ENCODE data around the gene SEMA6A. TPM values are rescaled to one million over a fixed set of nuclear protein-coding genes. Genes with fewer than 3 reads are reported as not detected.

The SEMA6A gene
- total RNA-seq, 4 donors from 2014 or later = 2.5 to 6.5 (median 2.7) TPM

DNA sequence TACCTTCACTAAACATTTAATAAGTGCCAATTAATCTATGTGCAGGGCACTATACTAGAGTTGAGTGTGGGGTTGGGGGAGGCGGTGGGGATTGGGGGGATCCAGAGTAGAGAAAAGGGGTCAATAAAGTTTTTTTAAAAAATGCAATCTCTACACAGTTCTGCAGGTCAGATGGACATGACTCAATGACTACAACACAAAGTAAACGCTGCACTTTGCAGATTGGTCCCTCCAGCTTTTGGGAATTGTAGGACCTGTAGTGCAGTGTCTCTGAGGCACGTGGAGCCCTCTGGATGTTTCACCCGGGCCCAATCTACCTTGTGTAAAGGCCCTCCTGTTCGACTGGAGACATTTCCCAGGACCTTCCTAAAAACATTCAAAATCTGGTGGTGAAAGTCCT lies 43.5 kb downstream of the SEMA6A start:
- no peak for DNase-seq
- intact Hi-C loops (cut with DNase I; ENCODE audit: low total_unique reads) = loop anchor here (10.0 kb wide), 1 partner anchor 156 kb away; no protein-coding TSS in a partner anchor
- TF ChIP-seq POLR2A (IDR thresholded peaks at IDR 0.05) (no peak), CTCF (IDR thresholded peaks at IDR 0.05 in 4 of 5, conservative IDR thresholded peaks at IDR 0.05 in 1 of 5) (no peak)
- no peaks in the 10 kb centered on the region for H3K9me3 ChIP-seq
- no peak overlapping the region for H3K4me3 ChIP-seq
- no peak overlapping the region for H3K27ac ChIP-seq
- peaks cover 31 to 38% of the 10 kb centered on the region in 2 donors for H3K4me1 ChIP-seq
- no peaks in the 10 kb centered on the region for H3K36me3 ChIP-seq
- no peak for ATAC-seq
- peaks cover 0 to 5% (median 0%) of the 10 kb centered on the region in 3 donors for H3K27me3 ChIP-seq
- in situ Hi-C loops (cut with MboI; ENCODE audit: low sequenced_read_pairs in 4 of 4) = no loop called here

GRCh38 chr5:116530276-116530675 lies 44.3 kb downstream of the SEMA6A start:
- in situ Hi-C loops (cut with MboI; ENCODE audit: low sequenced_read_pairs in 4 of 4) (no loop called here), intact Hi-C loops (cut with DNase I; ENCODE audit: low total_unique reads) (loop anchor here (10.0 kb wide), 1 partner anchor 155 kb away; no protein-coding TSS in a partner anchor)
- Histone ChIP-seq H3K27me3 (peaks cover 0 to 5% (median 0%) of the 10 kb centered on the region in 3 donors), H3K27ac (no peak overlapping the region), H3K36me3 (no peaks in the 10 kb centered on the region), H3K4me1 (peaks cover 28 to 34% of the 10 kb centered on the region in 2 donors), H3K4me3 (no peak overlapping the region), H3K9me3 (no peaks in the 10 kb centered on the region)
- no peak for DNase-seq
- no peak for ATAC-seq
- TF ChIP-seq POLR2A (IDR thresholded peaks at IDR 0.05) (no peak), CTCF (IDR thresholded peaks at IDR 0.05 in 4 of 5, conservative IDR thresholded peaks at IDR 0.05 in 1 of 5) (no peak)

DNA sequence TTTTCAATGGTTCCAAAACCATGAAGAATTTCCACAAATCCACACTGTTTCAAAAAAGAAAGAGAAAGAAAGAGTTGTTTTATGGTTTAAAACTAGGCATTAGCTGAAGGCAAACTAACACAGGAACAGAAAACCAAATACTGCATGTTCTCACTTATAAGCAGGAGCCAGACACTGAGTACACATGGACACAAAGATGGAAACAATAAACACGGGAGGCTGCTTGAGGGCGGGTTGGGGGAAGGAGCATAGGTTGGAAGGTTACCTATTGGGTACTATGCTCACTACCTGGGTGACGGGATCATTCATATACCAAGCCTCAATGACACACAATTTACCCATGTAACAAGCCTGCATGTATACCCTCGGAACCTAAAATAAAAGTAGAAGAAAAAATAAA lies 45.0 kb downstream of the SEMA6A start:
- ATAC-seq (no peak), DNase-seq (no peak)
- H3K4me3 ChIP-seq = no peak overlapping the region
- TF ChIP-seq CTCF (IDR thresholded peaks at IDR 0.05 in 4 of 5, conservative IDR thresholded peaks at IDR 0.05 in 1 of 5) = no peak
- no peaks in the 10 kb centered on the region for H3K9me3 ChIP-seq
- H3K36me3 ChIP-seq = no peaks in the 10 kb centered on the region
- H3K27ac ChIP-seq = no peak overlapping the region
- H3K27me3 ChIP-seq = peaks cover 0 to 5% (median 0%) of the 10 kb centered on the region in 3 donors
- intact Hi-C loops (cut with DNase I; ENCODE audit: low total_unique reads) (loop anchor here (10.0 kb wide), 1 partner anchor 155 kb away; no protein-coding TSS in a partner anchor), in situ Hi-C loops (cut with MboI; ENCODE audit: low sequenced_read_pairs in 4 of 4) (no loop called here)
- peaks cover 28 to 34% of the 10 kb centered on the region in 2 donors for H3K4me1 ChIP-seq

DNA sequence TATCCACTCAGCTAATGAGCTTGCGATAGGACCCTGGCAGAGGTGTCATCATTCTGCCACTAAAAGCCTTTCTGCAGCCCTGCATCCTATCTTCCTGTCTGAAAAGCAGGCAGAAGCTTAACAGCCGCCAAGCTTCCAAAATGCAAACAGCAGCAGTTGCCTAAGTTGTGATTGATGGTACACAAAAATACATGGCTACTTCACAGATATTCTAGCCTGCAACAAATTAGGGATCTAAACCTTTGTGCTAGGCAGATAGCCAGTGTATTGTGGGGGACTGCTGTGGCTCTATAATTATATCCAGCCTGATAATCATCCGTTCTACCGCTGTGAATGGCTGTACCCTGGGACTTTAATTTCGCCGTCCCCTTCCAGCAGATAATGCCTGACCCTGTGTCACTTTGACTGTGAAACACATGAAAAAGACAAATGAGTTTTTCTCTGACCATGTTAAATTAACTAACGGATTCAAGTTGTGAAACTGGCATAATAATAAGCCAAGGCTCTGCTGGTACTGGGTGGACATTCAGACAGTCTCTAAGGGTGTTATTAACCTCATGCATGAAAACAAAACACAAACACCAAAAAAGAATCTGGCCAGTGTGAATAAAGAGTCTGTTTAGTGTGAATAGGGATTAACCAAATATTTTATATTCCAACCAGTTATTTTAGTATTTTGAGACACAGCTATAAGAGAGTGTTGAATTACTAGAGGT lies 45.9 kb downstream of the SEMA6A start:
- Histone ChIP-seq H3K9me3 (no peaks in the 10 kb centered on the region), H3K4me1 (peaks cover 28 to 35% of the 10 kb centered on the region in 2 donors), H3K27ac (no peak overlapping the region), H3K36me3 (no peaks in the 10 kb centered on the region), H3K4me3 (no peak overlapping the region), H3K27me3 (peaks cover 0 to 5% (median 0%) of the 10 kb centered on the region in 3 donors)
- DNase-seq (no peak), ATAC-seq (no peak)
- intact Hi-C loops (cut with DNase I; ENCODE audit: low total_unique reads) (no loop called here), in situ Hi-C loops (cut with MboI; ENCODE audit: low sequenced_read_pairs in 4 of 4) (no loop called here)
- TF ChIP-seq POLR2A (IDR thresholded peaks at IDR 0.05) (no peak), CTCF (IDR thresholded peaks at IDR 0.05 in 4 of 5, conservative IDR thresholded peaks at IDR 0.05 in 1 of 5) (no peak)

All from gastrocnemius medialis (tissue), 4 donors.